NCI-H82 treated with DMSO at 0.1 percent for 48 hours (cell line): ENCODE measurements around the gene VSIG10L.
A peak's percentile ranks its signal among the peaks of the same experiment; 100 is the strongest.

Experiments
- DNase-seq: peaks from one replicate; lab custom pipeline; 2025; ENCODE audit not compliant: unreplicated experiment; lab: John Stamatoyannopoulos, UW

Gene VSIG10L

DNA sequence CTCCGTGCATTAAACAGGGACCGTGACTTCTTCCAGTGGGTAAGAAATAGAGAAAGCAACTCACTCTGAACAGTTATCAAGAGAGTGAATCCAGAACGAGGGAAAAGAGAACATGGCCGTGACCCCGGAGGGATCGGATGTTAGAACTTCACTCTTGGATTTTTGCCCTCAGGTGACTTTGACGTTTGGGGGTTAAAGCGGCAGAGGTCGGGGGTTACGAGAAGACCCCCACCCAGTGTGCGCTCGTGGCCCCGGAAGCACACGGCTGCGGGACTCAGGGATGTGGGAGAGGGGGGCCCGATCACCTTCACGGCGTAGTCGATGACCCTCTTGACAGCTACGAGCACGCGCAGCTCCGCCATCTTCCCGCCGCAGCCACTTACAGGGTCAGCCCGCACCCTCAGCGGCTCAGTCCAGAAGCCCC is 24.0 kb upstream of the VSIG10L start, which contains the start of gene ETFB:
Gene ETFB, minus strand, starts transcription at position 424 of the 424 bp plus-strand sequence. Its CDS starts 62 bp downstream, at position 362.
- DNase-seq, result no peak

DNA sequence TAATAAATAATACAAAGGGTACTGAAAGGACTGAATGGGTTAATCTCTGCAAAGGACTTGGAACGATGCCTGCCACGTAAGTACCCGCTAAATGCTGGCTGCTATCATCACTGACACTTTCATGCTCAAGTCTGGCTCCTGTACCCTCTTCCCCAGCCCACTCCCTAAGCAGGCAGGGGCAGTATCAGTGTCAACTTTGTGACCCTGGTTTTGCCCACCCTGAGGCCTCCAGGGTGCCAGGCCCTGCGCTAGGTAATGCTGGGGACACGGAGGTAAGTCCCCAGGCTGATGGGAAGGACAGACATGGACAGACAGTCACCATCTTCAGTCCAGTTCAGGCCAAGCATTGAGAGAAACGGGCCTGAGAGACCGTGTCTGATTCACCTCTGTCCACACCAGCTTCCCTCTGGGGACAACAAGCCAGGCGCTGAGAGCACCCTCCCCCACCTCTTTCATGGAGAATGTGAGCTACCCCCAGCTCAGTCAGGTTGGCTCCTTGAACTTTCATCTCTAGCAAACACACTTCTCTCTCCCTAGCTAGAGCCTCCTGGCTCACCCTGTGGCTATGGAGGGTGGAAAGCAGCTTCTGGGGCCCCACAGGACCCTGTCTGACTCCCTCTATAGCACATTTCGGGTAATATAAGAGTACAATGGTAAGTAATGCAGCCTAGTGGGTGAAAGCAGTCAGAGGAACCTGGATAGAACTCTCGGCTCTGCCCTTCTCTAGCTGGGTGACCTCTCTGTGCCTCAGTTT is 23.4 kb upstream of the VSIG10L start:
- no peak for DNase-seq

DNA sequence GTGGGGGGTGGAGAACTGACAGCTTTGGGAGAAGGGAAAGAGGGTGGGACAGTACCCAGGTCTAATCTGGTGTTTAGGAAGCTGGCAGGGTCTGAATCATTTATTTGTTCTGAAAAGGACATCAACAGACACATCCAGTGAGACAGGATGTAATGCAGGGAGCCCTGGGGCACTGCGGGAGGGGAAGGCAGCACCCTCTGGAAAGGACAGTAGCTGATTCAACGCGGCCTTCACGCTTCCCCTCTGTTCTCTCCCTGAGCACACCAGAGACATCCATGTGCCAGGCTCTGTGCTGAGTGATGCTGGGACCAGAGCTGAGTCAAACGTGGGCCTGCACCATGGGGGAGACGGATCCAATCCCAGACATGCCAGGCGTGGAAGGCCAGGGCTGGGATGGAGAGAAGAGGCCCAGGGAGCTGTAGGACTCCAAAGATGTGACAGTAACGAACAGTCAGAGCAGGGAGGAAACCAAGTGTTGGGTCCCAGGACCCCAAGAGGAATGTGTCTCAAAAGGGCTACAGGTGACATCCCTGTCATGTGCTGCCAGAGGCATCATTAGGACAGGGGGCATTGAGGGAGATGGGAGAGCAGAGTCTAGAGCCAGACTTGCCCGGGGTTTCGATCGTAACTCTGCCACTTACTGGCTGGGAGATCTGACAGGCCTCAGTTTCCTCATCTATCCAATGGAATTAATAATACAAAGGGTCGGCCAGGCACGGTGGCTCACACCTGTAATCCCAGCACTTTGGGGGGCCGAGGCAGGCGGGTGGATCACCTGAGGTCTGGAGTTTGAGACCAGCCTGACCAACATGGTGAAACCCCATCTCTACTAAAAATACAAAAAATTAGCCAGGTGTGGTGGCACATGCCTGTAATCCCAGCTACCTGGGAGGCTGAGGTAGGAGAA is 22.5 kb upstream of the VSIG10L start:
- no peak for DNase-seq

DNA sequence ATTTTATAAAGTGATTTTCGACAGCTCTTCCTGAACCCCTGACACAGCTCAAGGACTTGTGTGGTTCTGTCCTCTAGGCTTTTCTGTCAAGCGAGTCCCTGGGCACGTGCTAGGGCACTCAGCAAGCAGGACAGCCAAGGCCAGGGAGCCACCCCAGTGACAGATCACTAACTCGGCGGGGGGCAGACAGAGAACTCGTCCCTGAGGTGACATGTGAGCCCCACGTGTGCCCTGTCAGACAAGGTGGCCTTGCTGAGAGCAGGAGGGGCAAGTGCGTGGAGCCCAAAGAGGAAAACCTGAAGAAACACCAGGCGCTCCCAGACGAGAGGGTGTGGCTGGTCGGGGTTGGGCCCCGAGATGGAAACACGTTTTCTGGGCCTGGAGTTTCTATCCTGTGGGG is 19.3 kb upstream of the VSIG10L start:
- no peak for DNase-seq

DNA sequence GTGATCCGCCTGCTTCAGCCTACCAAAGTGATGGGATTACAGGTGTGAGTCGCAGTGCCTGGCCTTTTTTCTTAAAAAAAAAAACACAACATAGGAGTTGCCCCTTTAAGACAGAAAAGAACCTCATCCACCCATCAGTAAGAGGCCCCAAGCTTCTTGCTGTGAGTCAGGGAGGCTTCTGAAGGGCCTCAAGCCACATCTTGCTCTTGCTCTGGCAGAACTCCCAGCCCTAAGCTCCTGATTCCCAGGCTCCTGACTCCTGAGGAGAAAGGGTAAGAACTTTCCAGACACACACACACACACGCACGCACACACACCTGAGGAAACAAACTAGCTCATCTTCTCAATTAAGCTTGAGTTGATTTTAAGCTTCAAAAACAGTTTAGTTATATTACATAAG is 17.4 kb upstream of the VSIG10L start:
- DNase-seq, result no peak

DNA sequence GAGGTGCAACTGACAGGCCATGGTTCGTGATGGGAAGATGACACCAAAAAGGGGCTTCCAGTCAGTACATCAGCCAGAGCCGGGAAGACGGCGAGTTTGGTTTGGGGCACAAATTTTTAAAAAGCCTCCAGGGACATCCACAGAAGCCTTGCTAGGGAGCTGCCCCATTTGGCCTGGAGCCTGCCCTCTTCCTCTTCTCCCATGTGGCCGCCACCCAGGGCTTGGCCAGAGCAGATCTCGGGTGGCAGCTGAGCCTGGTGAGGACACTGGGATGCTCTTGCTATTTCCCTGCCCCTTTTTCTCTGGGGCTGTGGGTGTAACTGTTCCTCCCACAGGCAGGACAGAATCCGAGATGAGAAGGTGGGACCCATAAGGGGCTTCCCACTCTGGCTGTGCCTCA is 16.0 kb upstream of the VSIG10L start:
- DNase-seq, result no peak

DNA sequence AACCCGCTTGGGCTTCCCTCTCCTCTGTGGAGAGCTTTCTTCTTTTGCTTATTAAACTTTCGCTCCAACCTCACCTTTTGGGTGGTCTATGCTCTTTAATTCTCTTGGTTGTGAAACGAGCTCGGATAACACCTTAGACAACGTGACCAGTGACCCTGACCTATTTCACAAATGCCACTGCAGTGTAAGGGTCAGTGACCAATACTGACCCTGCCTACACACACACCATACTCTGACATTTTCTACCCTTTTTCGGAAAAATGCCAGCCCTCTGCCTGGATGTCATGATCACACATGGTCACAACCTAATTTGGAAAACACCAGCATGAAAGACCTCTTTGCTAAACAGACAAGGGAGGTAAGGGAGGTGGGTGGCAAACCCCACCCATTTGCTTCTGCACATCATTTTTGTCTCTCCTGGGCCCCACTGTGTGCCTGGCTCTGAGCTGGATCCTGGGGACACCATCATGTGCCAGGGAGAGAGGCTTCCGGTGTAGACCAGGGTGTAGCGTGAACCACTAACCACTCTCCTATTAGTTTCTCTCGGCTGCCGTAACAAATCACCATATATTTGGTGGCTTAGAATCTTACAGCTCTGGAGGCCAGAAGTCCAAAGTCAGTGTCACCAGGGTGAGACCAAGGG is 14.3 kb upstream of the VSIG10L start:
- DNase-seq, result no peak

DNA sequence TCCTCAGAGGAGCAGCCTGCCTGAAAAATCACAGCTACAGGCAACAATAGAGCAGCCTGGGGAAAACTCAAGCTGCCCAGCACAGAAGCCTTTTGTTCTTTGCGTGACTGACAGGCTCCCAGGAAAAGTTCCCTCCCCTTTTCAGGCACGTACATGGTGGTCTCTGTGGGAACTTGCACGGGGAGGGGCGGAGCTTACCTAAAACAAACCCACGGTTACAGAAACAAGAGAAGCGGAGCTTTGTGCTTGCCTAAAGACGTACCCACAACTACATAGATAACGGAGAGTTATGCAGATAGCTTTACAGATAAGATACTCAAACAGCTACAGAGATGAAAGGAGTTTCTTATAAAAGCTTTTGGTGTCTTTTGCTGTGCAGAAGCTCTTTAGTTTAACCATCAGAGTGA is 12.8 kb upstream of the VSIG10L start:
- no peak for DNase-seq

DNA sequence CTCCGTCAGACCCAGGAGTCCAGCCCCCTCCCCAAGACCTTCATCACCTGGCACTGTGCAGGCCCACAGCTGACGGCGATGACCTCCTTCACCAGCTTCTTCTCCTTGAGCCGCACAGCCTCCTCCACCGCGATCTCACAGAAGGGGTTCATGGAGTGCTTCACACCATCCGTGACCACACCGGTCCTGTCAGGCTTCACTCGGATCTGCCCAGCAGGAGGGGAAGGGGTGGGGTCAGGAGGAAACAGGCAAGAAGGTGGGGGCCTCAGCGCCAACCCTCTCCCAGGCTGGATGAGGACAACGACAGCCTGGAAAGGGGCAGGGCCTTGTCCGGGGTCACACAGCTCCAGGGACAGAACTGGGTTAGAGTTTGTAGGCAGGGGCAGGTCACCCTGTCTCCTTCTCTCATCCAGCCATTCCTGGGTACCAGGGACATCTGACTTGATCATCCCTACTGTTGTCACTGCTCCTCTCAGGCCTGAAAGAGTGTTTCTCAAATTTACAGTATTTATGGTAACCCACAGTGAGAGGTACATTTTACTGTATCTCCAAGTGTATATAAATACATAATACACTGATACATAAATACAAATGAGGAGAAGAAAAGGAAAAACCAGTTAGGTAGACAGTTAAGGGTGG is 12.3 kb upstream of the VSIG10L start:
- DNase-seq, result no peak

DNA sequence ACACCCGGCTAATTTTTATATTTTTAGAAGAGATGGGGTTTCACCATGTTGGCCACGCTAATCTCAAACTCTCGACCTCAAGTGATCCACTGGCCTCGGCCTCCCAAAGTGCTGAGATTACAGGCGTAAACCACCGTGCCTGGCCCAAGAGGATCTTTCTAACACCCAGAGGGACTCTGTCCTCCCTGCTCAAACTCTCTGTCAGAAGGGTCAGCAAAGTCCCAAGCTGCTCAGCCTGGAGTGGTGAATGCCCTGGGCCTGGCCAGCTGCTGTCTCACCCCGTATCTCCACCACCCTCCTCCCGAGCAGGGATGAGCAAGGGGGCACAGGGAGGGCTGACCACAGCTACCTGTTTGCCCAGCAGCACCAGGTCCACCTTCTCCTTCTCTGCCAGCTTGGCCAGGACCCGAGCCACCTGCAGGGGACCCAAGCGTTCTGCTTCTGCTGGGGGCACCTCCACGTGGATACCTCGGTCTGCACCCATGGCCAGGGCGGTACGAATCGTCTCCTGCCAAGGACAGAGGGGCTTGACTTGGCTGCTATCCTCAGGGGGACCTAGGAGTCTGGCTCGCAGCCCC is 10.9 kb upstream of the VSIG10L start:
- no peak for DNase-seq

DNA sequence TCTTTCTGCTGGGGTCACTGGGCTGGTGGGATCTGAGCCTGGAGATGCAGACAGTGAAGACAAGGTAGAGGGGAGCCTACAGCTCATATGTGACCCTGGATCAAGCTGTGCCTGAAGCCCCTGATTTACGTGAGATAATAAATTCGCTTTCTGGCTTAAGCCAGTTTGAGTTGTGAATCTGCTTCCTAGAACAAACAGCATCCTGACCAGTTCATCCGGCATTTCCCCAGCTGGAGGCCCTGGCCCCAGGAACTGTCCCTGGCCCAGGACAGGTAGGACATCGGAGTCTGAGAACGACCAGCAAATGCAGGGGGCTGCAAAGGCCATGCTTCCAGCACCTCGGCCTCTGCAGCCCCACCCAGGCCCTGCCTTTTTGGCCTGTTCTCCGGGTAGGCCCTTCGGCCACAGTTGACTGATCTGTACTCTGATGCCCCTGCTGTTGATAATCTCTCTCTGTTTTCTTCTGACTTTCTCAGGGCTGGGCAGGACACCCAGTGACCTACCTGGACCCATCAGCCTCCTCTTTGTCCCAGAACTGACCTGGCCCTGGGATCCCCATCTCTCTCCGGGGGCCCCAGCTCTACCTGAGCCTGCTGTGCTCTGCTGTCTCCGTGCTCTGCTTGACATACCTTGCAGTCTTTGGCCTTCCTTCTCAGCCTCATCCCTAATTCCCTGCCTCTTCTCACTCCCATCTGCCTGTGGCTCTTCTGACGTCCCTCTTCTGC is 9.5 kb upstream of the VSIG10L start:
- no peak for DNase-seq

DNA sequence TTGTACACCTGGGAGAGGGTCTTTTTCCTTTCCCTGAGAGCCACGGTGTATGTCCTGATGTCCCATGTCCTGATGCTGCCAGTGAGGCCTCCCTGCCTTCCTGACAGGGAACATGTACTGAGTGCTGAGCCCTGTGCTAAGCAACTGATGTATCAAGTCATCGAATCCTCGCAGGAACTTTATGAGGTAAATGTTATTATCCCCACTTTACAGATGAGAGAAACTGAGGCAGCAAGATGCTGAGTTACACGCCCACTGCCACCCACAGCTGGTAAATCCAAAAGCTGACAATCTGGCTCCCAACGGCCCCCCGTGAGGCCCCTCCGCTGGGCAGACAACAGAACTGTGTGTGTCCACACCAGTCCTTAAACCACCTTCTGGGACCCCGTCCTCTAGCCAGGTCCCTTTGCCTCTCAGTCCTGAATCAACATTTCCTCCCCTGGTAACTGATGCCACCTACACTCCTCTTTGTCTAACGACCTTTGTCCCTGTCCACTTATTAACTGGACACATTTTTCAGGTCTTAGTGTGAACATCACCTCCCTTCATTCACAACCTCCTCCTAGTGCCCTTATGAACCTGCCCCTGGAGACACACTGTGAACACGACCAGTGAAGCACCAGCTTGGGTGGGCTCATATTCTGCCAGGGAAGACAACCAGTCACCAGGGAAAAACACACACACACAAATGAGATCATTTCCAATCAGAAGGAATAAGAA is 5.4 kb upstream of the VSIG10L start:
- no peak for DNase-seq

DNA sequence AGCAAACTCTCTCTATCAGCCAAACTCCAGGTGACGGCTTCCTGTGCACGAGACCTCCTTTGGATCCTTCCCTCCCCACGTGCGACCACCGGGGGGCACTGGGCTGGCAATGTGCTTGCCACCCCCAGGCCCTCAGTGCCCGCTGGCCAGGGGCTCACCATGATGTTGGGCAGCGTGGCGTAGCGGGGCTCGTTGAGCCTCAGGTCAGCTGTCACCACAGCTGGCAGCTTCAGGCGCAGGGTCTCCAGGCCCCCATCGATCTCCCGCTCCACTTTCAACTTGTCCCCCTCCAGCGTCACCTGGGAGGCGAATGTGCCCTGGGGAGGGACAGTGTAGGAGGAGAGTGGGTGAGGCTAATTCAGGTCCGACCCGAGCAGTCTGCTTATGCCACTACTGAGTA is 4.8 kb upstream of the VSIG10L start:
- no peak for DNase-seq

DNA sequence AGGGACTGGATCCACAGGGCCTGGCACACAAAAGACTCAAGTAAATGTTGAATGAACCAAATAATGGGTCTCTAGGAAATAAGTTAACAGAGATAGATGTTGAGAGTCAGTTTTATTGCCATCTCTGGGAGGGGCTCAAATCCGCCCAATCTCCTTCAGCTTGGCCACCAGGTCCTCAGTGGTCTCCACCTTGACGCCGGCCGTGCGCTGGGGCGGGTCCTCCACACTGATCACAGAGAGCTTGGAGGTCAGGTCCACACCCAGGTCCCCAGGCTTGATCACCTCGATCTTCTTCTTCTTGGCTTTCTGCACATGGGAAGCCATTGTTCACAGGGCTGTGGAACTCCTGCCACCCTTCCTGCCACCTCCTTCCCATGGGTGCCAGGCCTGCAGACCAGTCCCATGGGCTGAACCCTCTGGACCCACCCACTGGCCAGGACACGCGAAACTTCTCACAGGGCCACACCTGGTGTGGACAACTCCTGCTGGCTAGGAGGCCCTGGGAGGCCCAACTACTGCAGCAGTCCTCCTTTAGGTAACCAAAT is 3.2 kb upstream of the VSIG10L start:
- no peak for DNase-seq

DNA sequence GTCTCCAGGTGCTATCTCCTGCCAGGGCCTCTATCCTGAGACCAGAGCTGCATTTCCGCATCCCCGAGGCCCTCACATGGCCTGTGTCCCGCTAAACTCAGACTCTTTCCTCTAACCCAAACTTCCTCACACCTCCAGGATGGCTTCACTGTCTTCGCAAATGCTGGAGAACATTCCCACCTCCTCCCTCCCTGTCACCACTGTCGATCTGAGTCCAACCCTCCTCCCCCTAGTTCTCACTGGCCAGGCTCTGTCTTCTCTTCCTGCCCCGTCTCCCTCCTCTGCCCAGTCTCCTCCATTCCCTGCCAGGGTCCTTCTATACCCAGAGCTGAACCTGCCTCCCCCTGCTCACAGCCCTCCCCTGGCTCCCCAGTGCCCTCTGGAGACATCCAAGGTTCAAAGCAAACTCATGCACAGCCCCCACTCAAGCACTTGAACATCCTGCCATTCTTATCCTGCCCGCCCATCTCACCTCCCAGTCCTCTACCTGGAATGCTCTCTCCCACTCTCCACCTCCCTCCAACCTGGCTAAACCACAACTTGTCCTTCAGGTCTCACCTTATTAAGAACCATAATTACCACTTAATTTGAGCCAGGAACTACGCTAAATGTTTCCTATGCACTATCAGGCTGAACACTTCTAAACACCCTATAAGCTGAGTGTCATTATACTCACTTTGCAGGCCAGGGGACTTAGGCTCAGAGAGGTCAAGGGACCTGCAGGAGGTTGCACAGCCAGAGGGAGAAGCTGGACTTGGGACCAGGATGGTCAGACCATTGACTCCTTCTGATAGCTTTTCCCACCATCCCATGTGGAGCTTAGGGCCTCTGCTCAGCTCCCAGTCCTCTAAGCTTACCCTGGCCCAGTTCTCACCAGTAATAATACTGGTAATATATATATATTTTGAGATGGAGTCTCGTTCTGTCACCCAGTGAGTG is 961 bp upstream of the VSIG10L start:
- no peak for DNase-seq

DNA sequence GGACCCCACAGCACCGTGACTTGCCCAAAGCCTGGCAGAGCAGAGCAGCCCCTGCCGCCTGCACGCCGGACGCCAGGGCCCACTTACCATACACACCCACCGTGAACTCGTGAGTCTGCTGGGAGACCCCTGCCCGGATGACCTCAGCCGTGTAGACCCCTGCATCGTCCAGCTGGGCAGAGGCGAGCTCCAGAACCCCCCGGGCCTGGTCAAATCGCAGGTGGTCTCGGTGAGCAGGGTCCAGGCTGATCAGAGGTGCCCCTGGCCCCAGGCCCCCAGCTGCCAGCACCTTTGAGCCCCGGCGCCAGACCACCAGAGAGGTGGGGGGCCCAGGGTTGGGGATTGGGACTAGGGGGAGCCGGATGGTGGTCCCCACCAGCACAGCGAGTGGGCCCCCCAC is 873 bp downstream of the VSIG10L start:
- DNase-seq, result no peak

DNA sequence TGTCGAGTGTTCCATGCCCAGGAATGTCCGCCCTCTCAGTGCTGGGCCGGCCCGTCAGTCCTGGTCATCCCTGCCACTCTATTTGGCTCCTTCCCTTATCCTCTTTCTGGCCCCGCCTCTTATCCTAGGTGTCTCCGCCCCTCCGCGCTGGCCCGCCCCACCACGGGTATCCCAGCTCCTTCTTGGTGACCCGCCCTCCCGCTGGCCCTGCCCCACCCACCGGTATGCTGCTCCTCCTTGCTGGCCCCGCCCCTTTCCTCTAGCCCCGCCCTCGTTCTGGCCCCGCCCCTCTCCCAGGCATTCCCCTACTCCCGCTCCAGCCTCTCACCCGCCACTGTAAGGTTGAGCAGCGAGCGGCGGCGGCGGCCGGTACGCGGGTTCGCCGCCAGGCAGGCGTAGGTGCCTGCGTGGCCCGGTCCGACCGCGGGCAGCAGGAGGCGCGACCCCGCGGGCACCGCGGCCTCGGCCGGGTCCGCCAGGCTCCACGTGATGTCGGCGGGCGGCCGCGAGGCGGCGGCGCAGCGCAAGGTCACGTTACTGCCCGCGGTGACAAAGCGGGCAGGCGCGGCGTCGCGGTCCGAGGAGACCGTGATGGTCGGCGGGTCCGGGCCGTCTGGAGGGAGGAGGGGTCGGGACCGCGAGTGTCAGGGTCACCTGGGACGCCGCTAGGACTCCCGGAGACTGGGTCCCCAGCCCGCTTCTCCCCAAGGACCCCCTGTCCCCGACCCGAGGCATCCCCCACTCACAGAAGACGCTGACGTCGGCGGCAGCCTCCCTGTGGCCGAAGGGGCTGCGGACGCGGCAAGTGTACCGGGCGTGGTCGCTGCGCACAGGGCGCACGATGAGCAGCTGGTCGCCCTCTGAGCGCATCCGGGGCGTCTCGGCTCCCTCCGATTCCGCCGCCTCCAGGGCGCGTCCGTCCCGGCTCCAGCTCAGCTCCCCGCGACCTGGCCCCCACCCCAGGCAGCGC is 2.0 kb downstream of the VSIG10L start:
- peak; percentile 80 for DNase-seq
